CD4-positive, alpha-beta T cell treated with Interferon alpha-2 for 1 hour (primary cell): ENCODE data around the gene HIGD1A.

Source experiments
- DNase-seq, 2 donors: peaks; one replicate each; pipeline ENCODE4 v3.0.0-alpha.2; 2020 to 2022

The HIGD1A gene

DNA sequence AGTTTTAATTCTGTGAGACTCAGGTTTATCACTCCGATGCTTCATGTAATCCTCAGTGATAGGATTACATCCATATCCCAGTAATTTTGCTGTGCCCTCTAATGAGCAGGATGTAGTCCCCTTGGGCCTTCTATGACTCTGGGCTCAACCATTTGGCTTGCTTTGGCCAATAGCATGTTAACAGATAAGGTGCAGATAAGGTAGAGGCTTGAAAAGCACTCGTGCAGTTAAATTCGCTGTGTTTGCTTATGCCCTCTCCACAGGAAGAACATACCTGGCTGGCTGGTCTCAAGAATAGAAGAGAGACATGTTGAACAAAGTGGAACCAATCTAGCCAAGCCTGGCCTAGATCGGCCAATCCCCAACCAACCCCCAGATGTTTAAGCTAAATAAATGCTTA is 51.3 kb downstream of the HIGD1A start:
- no peak for DNase-seq

DNA sequence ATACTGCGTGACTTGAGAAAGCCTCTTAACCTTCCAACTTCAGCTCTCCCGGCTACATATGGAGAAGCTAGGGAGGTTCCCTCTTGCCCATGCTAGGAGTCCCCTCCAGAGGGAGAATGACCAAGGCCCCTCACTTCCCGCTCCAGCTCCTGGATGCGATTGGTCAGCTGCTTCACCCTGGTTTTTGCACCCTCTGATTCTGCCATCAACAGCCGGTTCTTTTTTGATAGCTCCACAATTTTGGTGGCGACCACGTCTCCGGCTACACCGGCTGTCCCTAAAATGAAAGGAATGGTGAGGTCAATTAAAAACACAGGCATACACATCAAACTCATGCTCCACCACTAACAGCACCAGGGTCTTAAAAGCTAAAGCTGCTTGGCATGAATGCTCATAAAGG is 51.8 kb downstream of the HIGD1A start:
- no peak for DNase-seq

DNA sequence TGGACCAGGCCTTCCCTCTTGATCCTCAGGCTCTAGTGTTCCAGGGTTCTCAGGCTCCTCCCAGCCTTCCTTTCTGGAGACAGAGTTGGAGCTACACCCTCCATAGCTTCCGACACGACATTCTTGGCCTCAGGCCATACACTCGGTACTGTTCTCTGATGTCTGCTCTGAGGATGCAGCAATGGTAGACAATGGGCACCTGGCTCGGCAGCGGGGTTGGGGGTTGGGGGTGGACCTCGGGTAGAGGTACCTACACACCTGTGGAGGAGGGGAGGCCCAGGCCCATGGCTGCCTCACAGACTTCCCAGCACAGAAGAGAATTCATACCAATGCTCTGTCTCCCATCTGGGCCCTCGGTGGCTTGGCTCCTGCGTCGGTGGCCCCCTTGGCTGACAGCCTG is 52.7 kb downstream of the HIGD1A start:
- no peak for DNase-seq

DNA sequence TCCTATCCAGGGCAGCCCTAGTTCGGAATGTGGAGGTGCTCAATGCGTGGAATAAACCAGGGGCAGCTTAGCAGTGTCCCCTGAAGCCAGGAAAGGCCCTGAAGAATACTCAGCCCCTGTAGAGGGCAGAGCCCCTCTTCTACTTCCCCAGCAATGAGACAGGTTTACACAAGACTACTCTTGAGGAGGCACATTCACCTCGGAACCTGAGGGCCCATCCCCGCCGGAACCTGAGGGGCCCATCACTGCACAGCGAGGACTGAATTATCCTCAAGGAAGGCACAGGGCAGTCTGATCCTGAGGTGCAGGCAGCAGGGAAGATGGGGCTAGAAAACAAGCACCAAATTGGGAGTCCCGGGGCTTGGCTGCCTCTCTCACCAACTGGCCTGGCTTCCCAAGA is 53.5 kb downstream of the HIGD1A start:
- no peak for DNase-seq

DNA sequence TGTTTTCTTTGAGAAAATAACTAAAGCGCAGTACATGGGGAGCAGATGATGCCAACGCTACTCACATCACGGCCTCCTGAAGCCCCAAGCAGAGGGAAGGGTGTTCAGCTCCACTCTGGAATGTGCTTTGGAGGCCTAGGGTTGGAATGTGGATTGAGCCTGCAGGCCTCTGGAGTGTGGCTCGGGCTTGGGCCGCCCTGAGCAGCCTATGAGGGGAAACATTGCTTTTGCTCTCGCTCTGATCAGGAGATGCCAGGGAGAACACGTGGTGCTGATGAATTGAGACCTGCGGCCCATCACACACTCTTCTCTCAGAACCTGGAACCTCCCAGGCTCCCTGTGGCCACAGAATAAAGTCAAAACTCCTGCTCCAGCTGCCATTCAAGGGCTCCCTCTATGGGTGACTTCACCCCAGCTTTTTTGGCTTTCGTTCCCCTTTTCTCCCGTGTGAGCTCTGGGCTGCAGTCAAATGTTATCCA is 54.5 kb downstream of the HIGD1A start:
- peak in 1 of 2 donors; percentile 17 for DNase-seq

DNA sequence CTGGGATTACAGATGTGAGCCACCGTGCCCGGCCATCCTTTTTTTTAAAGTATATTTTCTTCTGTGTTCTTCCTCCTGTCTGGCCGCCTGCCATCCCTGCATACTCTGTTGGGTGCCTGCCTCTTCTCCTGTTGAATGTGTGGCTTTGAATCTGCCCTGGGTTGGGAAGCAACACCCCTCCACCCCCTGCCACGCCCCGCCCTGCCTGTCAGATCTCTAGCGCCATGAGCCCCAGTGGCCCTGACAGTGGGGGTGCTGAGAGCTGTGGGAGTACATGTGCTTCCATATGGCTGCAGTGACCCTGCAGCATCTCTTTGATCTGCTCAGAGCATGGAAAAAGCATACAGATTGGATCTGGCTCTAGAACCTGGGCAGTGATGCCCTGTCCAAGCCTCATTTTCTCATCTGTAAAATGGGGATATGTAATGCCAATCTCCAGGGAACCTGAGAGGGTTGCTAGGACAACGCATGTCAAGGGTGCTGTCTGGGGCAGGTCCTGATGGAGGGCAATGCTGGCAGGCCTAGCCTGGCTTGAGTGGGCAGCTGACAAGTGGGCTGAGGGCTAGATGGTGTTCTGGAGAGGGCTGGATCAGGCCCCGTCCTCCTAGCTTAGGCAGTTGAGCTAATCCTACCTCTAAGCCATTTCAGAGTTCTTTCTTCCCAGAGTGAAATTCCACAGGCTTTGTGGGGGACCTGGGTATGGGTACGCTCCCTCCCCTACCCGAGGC is 55.1 kb downstream of the HIGD1A start:
- DNase-seq = no peak

DNA sequence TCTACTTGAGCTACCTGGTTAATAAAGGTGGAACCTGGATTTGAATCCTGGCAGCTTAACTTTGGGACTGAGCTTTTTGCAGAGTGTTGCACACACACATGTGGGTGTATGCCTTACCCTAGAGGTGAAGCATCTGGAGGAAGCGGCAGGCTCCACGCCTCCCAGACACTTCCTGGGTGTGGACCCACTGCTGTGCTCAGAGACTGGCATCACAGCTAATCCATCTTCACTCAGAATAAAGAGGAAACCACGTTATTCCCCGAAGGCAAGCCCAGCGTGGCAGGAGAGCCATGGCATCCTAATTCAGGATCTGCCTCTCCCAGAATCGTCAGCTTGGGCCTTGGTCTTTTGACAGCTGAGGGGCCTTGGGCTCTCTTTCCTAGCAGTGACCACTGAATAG is 56.7 kb downstream of the HIGD1A start:
- peak in 1 of 2 donors; percentile 51 for DNase-seq

DNA sequence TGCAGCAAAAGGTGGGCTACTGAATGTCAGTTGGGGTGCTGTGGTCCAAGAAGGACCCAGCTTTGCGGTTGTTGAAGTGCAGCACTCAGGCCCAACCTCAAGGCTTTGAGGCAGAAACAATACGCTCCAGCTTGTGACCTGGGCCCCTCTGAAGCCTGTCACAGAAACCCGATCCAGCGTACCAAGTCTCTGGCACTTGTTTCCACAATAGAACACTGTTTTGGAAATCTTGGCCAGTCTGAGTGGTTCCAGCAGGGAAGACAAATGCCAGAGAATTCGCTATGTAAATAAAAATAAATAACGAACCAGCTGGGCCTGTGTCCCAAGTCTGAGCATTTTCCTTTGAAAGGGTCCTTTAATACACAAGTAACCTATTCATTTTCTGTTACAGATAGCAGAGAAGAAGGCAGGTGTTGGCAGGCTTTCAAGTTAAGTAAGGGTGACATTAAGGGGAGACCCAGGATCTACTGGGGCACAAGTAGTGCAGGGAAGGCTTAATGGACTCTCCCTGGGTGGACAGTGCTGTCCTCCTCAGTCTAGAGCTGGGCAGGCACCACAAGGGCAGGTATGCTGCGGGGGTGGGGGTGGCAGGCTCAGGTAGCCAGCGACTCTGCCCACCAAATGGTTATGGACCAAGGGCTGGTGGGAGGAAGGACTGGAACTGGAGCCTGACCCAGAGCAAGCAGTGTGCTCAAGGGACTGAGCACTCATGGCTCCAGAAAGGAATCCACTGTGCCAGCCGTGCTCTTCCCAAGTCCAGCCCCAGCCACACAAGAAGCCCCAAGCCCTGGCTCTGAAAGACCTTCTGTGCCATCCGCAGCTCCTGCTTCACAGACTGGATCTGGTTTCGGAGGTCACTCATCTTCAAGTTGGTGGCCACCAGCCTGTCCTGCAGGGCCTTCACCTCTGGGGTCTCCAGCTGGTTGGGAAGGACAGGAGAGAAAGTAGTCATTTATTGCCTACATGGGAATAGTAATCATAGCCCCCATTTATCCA is 57.5 kb downstream of the HIGD1A start:
- DNase-seq = no peak

DNA sequence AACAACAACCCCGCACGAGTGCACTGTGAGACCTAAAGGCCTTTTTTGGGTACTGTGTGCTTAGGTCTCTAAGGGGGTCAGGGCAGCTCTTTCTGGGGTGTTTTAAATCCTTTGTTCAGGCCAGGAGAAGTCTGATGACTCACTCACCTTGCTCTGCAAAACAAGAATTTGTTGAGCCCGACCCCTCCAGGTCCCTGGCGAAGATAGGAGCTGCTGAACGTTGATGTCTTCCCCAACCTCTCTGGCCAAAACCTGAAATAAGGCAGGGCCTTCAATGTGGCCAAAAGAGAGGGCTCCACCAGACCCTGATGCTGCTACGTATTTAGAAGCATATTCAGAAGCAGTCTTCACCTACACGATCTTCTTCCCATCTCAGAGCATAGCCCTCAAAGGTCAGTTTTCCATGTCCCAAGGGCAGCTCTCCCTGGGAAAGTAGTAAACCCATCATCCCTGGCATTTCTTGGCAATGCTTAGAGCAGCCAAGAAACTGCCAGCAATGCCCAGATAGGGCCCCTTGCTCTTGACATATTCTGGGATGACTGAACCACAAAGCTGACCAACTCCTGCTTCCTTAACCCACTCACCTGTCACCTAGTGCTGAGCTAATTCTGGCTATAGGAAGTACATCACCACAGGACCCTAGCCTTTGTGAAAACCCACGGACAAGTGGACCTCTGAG is 58.4 kb downstream of the HIGD1A start:
- no peak for DNase-seq

DNA sequence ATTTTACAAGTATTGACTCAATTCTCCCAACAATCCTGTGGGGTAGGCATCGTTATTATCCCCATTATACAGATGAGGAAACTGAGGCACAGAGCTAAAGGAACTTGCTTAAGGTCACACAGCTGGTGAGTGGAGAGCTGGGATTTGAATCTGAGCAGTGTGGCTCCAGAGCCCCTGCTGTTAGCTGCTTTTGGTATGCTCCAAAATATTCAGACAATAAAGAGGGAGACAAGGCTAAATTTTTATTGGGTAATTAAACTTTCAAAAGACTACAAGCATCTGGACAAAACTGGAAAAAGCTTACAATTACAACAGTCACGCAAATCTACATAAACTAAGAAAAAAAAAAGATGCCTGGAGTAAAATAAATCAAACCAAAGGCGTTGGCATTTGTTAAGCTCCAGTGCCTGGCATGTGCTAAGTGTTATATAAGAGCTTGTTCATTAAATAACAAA is 59.0 kb downstream of the HIGD1A start:
- no peak for DNase-seq

DNA sequence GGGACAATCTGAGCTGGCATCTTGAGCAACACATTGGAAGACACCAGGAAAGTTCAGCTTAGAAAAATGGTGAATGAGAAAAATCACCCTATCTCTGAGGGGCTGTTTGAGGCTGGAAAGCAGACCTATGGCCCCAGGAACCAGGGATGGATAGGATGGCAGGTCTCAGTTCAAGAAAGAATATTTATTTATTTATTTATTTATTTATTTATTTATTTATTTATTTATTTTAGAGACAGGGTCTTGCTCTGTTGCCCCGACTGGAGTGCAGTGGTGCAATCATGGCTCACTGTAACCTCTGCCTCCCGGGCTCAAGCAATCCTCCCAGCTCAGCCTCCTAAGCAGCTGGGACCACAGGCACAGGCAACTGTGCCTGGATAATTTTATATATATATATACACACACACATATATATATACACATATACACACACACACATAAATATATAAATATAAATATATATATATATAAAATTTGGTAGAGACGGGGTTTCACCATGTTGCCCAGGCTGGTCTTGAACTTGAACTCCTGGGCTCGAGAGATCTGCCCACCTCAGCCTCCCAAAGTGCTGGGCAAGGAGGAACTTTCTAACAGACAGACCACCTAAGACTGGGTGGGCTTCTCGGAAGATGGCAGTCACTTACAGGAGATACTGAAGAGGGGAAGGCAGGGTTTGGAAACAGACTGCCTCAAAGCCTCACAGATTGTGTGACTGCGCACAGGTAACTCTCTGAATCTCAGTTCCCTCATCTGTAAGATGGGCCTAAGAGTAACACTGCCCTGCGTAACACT is 60.9 kb downstream of the HIGD1A start:
- DNase-seq = no peak

DNA sequence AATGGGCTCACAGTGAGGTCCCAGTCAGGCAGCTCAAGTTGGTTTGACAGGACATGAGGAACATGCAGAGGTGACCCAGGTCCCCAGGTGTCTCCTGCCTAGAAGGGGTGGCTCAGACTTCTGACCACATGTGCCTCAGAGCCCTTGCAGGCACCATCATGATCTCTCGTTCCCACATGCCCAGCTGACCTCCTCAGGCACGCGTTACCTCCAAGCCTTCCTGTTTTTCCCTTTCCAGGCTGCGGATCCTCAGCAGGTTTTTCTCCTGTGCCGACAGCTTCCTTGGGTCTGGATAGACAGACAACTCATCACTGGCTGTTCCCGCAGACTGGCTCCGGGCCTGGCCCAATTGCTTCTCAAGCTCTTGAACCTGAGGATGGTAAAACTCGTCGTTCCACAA is 61.6 kb downstream of the HIGD1A start:
- DNase-seq = no peak

DNA sequence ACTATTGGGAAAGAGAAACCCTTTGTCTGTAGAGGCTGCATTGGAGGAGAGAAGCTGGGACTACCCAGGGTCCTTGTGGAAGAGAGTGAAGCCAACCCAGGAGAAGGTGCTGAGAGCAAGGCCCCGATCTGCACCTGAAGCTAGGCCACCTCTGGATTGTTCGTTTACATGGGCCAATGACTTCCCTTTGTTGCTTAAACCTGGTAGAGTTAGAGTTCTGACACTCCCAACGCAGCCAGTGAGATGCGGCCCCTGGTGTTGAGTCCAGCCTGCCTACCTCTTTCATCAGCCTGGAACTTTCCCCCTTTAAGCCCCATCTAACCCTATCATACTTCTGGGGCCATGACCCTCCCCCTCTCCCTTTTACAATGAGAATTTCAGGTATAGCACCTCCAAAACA is 62.0 kb downstream of the HIGD1A start:
- DNase-seq = no peak

DNA sequence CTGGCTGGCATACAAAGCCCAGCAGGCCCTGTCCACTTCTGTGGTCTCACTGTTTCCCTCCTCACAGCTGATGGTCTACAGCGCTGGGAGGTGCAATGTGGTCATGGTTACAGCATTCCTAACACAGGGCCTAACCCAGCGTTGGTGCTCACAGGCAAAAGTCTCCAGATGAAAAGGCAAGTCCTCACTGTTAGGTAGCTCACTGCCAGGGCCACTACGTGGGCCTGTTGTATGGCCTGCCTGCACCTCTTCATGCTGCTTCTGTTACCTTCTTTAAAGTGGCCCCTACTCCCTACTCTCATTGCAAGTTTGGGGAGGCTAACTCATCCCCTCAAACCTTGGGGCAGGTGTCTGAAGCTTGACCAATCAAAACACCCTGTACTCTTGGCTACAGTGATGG is 62.5 kb downstream of the HIGD1A start:
- DNase-seq = no peak

DNA sequence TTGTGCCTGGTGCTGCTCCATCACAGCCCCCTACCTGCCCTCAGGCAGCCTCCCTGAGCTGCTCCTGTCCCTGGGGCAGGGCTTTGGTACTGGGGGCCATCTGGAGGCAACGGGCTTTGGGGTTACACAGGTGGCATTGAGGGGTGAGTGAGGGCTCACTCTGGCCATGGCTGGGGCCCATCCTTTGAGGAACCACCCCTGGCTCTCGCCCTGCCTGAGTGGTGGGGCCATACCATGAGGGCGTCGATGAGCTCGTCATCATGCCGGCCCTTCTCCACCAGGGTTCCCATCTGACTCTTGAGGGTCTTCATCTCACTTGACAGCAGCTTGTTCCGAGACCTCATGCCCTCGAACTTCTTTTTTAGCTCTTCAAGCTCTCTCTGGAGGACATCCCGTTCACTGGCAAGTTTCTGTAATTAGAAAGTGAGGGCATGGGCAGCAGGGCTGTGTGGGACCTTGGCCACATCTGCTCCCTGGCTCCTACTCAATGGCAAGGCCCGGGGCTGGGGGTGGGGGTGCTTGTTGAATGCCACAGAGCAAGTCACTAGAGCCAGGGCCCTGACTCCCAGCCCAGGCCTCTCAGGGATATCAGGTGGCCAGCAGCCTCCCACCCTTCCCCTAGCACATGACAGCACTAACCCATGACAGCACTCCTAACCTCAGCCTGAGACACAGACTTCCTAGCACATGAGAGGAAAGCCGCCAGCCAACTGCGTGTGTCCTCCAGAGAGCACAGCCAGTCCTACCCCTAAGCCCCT is 64.7 kb downstream of the HIGD1A start:
- DNase-seq = no peak

DNA sequence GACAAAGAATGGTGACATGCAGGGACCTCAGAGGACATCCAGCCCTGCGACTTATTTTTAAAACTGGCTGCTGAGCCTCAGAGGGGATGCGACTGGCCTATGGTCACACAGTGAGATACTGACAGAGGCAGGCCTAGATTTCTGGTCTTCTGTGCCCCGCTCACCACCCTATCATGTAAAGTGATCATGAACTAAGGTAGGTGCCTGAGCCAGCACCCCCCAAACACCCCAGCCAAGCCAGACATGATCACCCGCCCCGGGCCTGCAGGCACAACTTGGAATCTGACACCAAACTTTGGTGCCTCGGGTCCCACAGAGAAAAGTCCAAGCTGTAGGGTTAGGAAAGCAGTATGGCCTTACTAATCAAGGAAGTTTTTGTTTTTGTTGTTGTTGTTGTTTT is 67.8 kb downstream of the HIGD1A start:
- DNase-seq = no peak

DNA sequence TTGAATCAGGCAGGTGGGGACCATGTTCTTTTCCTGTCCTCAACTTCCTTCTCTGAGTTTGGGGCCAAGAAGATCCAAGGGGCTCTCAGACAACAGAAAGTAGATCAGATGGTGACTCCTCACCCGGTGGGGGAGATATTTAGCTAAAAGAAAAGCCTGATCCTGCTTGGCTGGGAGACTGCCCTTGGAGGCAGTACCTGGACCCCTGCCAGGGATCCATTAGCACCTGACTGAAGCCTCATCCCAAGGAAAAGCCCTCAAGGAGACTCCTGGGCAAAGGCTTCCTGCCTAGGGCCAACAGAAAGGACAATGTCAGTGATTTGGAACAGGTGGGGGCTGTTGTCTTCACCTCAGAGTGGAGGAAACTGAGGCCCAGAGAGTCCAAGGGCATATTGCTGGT is 68.2 kb downstream of the HIGD1A start:
- no peak for DNase-seq

DNA sequence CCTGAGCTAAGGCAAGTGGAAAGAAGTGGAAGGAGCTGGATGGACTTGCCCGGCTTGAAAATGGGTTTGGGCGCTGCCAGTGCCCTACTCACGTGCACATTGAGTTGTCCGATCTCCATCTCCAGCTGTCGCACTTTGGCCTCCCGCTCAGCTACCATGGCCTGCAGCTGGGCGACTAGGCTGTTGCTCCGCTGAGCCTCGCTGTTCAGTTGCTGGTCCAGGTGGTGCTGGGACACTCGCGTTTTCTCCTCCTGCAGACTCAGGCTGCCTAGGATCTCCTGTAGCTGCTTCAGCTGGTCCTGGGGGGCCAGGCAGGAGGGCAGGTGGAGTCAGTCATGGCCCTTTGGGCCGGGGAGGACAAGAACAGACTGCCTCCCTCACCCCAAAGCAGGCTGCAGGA is 68.7 kb downstream of the HIGD1A start:
- no peak for DNase-seq

DNA sequence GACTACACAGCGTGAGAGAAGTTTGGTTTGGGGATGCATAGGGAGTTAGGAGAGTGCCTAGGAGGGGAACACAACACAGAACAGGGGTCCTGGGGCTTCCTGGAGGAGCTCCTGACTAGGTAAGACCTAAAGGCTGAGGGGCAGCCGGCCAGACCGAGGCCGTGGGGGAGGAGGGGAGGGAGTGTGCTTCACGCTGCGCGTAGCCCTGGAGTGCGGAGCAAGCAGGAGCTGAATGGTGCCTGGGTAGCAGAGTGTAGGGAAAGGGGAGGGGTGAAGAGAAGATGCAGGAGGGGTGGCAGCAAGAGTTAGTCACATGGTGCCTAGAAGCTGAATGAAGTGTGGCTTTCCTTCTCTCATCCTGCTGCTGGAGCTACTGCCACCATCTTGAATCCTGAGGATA is 69.3 kb downstream of the HIGD1A start:
- DNase-seq = no peak

DNA sequence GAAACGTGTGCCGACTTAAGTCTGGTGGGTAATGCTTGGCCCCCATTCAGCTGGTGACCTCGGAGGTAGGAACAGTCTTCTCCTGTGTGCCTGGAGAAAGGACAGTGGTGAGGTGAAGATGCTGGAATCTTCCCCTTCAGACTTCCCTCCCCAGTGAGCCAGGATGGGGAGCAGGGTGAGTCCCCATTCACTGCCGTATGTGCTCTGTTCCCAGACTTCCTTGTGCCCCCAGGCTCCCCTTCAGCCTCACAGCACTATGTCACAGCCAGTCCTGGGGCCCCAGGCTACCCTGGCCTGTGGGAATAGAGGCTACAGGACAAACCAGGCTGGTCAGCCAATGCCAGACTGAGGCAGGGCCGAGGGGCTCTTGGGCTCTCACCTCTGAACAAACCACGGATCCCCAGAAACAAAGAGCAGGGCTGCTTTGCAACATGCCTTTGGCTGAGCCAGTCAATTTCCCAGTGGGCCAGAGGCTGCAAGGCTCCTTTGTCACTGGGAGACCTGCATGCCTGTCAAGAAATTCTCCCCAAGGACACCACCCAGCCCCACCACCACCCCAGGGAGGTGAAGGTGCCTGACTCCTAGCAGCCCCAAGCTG is 69.9 kb downstream of the HIGD1A start:
- DNase-seq = no peak
